ENCODE results near the gene MLPH.

DNA sequence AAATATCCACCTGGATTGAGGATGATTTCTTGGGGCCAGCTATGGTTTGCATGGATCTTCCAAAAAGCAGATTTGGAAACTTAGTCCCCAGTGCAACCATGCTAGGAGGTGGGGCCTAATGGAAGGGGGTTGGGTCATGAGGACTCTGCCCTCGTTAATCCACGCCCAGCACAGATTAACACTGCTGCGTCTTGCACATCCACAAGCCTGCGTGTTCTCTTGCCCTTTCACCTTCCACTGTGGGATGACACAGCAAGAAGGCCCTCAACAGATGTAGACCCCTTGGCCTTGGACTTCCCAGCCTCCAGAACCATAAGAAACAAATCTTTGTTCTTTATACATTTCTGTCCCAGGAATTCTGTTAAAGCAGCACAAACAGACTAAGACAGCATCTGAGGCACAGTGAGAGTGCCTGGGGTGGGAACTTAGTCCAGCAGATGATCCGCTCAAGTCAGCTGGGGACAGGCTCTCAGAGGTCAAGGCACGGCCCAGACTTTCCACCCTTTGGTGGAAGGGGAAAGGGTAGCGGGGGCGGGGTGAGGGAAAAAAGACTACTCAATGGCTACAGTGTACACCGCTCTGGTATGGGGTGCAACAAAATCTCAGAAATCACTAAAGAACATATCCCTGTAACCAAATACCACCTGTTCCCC is 101.1 kb downstream of the MLPH start:
- TF ChIP-seq CTCF (IDR thresholded peaks at IDR 0.05; ENCODE audit: borderline replicate concordance, extremely low read depth, low read length, poor library complexity, severe bottlenecking), result no peak
- no peak for TF ChIP-seq EZH2 (IDR thresholded peaks at IDR 0.05; ENCODE audit: borderline replicate concordance, low read depth, low read length, severe bottlenecking)

Data from DND-41 (cell line).